ENCODE measurements around the gene RAMP2. TPM values are rescaled to one million over a fixed set of nuclear protein-coding genes. Genes with fewer than 3 reads are reported as not detected.

Gene RAMP2
- total RNA-seq, 1 donor from 2014 or later = not detected

GRCh38 chr17:42791948-42792347 is 30.9 kb downstream of the RAMP2 start:
- intact Hi-C loops (cut with micrococcal nuclease) = no loop called here

DNA sequence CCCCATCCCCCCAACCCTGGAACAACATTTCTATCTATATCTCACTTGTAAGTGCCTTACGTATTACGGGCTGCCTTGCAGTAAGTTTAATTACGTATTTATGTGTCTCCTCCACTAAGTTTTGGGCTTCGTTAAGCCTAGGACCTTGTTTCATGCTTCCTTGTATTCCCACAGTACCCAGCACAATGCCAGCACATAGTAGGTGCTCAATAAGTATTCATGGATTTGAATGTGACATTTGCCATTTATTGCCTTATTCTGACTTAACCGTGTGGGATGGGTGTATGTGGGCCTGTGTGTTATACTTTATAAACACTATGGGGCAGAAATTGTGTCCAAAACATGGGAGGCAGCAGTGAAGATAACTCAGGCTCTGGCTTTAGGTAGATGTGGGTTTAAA is 31.5 kb downstream of the RAMP2 start:
- intact Hi-C loops (cut with micrococcal nuclease) = no loop called here

DNA sequence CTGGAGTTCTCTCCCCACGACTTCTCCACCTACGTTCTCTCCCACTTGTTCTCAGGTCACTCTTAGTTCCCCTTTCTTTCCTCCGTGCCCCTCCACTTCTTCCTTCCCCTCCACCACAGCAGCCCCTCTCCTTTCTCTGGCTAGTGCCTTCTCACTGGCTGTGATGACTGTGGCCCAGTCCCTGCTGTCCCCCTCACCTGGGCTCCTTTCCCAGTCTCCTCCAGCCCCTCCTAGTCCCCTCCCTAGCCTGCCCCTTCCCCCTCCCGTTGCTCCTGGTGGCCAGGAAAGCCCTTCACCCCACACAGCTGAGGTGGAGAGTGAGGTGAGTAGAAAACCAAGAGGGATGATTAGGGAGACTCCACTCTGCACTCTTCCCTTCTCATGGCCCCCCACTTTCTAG is 34.0 kb downstream of the RAMP2 start:
- intact Hi-C loops (cut with micrococcal nuclease) = no loop called here

GRCh38 chr17:42795465-42795864 is 34.4 kb downstream of the RAMP2 start:
- intact Hi-C loops (cut with micrococcal nuclease) = no loop called here

- intact Hi-C loops (cut with micrococcal nuclease) = no loop called here
Measured at GRCh38 chr17:42796066-42796758, 35.2 kb downstream of the RAMP2 start.

- intact Hi-C loops (cut with micrococcal nuclease) = loop anchor here (1.0 kb wide), 2 partner anchors 24 to 27 kb away; partner anchors contain the start of genes BECN1 and VPS25
Measured at GRCh38 chr17:42797067-42798007, 36.3 kb downstream of the RAMP2 start.

DNA sequence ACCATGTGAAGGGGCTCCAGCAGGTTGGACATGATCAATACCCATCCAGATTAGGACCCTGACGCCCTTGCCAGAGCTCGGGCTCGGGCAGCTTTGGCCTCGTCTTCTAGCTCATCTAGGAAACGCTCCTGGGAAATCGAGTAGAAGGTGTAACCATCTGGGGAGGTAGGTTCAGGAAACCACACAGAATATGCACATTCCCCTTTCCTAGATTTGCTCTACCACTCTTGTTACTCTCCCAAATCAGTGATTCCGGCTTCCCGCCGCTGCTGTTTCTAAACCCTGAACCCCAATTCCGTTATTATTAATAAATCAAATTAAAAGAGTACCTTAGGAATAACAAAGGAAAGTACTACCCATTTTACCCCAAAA is 37.0 kb downstream of the RAMP2 start:
- intact Hi-C loops (cut with micrococcal nuclease) = loop anchor here (1.0 kb wide), 2 partner anchors 25 to 26 kb away; partner anchors contain the start of genes BECN1 and VPS25

- intact Hi-C loops (cut with micrococcal nuclease) = loop anchor here (1.0 kb wide), 2 partner anchors 25 to 26 kb away; partner anchors contain the start of genes BECN1 and VPS25
Measured at GRCh38 chr17:42798383-42799380, 37.7 kb downstream of the RAMP2 start, which contains the start of the genes CNTD1 and COA3. Gene CNTD1, plus strand, starts transcription at chr17:42798861. Its CDS starts 207 bp downstream, at chr17:42799068. Gene COA3, minus strand, starts transcription at chr17:42798704. Its CDS starts 23 bp downstream, at chr17:42798681.

- intact Hi-C loops (cut with micrococcal nuclease) = no loop called here
Measured at GRCh38 chr17:42803074-42803883, 42.3 kb downstream of the RAMP2 start.

DNA sequence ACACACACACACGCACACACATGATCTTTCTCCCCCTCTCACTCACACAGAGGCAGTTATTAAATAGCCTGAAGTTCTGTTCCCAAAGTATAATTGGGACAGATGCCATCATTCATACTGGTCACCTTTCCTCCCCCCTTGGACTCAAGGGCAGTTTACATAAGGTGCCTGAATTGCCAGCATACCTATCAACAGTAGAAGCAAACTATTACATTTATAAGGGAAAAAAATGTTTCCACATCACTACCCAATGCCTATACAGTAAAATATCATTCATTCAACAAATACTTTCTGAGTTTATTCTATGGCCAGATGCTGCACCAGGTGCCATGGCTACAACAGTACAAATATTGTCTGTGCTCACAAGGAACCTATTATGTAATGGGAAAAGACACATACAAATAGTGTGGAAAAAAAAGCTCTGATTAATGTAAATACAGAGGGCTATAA is 43.9 kb downstream of the RAMP2 start:
- intact Hi-C loops (cut with micrococcal nuclease) = no loop called here

- intact Hi-C loops (cut with micrococcal nuclease) = no loop called here
Measured at GRCh38 chr17:42806249-42806648, 45.2 kb downstream of the RAMP2 start.

DNA sequence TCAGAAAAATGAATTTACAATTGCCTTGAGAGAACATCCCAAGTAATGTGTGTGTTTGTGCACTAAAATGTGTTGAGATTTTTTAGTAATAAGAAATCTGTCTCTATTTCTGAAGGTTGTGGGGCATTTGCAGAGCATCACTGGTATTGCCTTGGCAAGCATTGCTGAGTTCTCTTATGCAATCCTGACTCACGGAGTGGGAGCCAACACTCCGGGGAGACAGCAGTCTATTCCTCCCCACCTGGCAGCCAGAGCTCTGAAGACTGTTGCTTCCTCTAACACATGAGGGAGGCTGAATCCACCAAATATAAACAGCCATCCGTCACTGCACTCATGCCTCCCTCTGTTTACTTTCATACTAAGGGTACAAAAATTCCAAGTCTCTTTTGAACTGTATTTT is 48.2 kb downstream of the RAMP2 start:
- intact Hi-C loops (cut with micrococcal nuclease) = no loop called here

Other genes starting within 250 kb of the RAMP2 start
- 18.3 and 18.5 TPM in 2 replicates for gene NAGLU, start 225.0 kb upstream of the RAMP2 start, total RNA-seq
- gene HSD17B1, start 208.3 kb upstream of the RAMP2 start, total RNA-seq = 0.77 and 1.1 TPM in 2 replicates
- gene COASY, start 199.1 kb upstream of the RAMP2 start, total RNA-seq = 83.5 and 90.0 TPM in 2 replicates
- 69.6 and 71.3 TPM in 2 replicates for gene MLX, start 194.1 kb upstream of the RAMP2 start, total RNA-seq
- 17.7 and 18.9 TPM in 2 replicates for gene PSMC3IP, start 183.5 kb upstream of the RAMP2 start, total RNA-seq
- 50.7 and 52.7 TPM in 2 replicates for gene RETREG3, start 151.9 kb upstream of the RAMP2 start, total RNA-seq
- 66.8 and 67.6 TPM in 2 replicates for gene TUBG1, start 151.5 kb upstream of the RAMP2 start, total RNA-seq
- 5.5 and 6.0 TPM in 2 replicates for gene TUBG2, start 101.9 kb upstream of the RAMP2 start, total RNA-seq
- 0.27 and 0.36 TPM in 2 replicates for gene PLEKHH3, start 84.2 kb upstream of the RAMP2 start, total RNA-seq
- 0.30 and 0.34 TPM in 2 replicates for gene CCR10, start 79.4 kb upstream of the RAMP2 start, total RNA-seq
- gene CNTNAP1, start 78.7 kb upstream of the RAMP2 start, total RNA-seq = 0.61 and 0.66 TPM in 2 replicates
- 42.0 and 43.7 TPM in 2 replicates for gene EZH1, start 16.2 kb upstream of the RAMP2 start, total RNA-seq
- 68.9 and 69.5 TPM in 2 replicates for gene VPS25, start 12.2 kb downstream of the RAMP2 start, total RNA-seq
- 0.11 and 0.50 TPM in 2 replicates for gene WNK4, start 19.4 kb downstream of the RAMP2 start, total RNA-seq
- gene COA3, start 37.5 kb downstream of the RAMP2 start, total RNA-seq = 48.9 and 51.3 TPM in 2 replicates
- gene CNTD1, start 37.6 kb downstream of the RAMP2 start, total RNA-seq = not detected in 2 replicates
- gene BECN1, start 63.1 kb downstream of the RAMP2 start, total RNA-seq = 93.3 and 105 TPM in 2 replicates
- 138 and 142 TPM in 2 replicates for gene PSME3, start 72.2 kb downstream of the RAMP2 start, total RNA-seq
- gene AOC2, start 83.4 kb downstream of the RAMP2 start, total RNA-seq = 2.3 and 2.7 TPM in 2 replicates
- gene AOC3, start 90.0 kb downstream of the RAMP2 start, total RNA-seq = 0.70 and 1.1 TPM in 2 replicates
- gene G6PC1, start 139.6 kb downstream of the RAMP2 start, total RNA-seq = not detected in 2 replicates
- gene AARSD1, start 203.2 kb downstream of the RAMP2 start, total RNA-seq = 50.1 and 52.2 TPM in 2 replicates
- 0.43 and 0.52 TPM in 2 replicates for gene PTGES3L, start 218.9 kb downstream of the RAMP2 start, total RNA-seq
- gene RUNDC1, start 219.3 kb downstream of the RAMP2 start, total RNA-seq = 14.9 and 17.5 TPM in 2 replicates
- gene RPL27, start 237.2 kb downstream of the RAMP2 start, total RNA-seq = 943 and 969 TPM in 2 replicates
- 101 and 103 TPM in 2 replicates for gene IFI35, start 245.6 kb downstream of the RAMP2 start, total RNA-seq

Measured in T-helper 2 cell treated with Interferon-gamma antibody and Interleukin-4, amounts not matched to agents 100 ng/mL and 5 ng/mL, for 36 hours (primary cell).